ENCODE data around the gene LRG1.

DNA sequence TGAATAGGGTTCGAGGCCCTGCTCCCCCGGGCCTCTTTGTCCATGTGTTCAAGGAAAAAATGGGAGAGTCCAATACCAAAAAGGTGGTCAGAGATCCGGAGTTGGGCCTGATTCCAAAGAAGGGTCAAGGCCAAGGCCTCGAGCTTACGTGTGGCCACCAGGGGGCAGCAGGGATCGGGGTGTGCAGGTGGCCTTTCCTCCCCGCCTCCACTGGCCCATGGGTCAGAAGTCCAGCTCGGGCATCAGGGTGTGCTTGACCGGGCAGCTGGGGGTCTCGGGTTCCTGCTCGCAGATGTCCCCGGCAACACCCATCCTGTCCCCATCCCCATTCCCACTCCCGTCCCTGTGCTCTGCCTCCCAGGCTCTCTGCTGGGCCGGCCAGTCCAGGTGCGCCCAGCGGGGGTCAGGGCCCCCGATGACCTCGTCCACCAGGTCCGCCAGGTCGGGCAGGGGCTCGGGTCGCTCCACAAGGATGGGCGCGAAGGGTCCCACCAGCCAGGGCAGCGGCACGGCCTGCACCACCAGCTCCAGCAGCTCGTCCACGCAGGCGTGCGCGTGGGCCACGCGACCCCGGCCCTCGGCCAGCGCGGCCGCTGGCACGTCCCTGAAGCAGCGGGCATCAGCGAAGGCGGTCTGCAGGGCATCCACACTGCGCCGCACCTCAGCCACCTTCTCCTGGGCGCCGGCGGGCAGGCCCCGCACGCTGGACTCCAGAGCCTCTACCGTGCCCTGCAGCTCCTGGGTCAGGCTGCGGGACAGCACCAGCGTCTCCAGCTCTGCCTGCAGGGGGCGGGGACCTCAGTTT lies 16.3 kb downstream of the LRG1 start:
- TF ChIP-seq, protein P1, sequence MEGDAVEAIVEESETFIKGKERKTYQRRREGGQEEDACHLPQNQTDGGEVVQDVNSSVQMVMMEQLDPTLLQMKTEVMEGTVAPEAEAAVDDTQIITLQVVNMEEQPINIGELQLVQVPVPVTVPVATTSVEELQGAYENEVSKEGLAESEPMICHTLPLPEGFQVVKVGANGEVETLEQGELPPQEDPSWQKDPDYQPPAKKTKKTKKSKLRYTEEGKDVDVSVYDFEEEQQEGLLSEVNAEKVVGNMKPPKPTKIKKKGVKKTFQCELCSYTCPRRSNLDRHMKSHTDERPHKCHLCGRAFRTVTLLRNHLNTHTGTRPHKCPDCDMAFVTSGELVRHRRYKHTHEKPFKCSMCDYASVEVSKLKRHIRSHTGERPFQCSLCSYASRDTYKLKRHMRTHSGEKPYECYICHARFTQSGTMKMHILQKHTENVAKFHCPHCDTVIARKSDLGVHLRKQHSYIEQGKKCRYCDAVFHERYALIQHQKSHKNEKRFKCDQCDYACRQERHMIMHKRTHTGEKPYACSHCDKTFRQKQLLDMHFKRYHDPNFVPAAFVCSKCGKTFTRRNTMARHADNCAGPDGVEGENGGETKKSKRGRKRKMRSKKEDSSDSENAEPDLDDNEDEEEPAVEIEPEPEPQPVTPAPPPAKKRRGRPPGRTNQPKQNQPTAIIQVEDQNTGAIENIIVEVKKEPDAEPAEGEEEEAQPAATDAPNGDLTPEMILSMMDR (IDR thresholded peaks at IDR 0.05), result peak; percentile 86
- TF ChIP-seq SIN3A (IDR thresholded peaks at IDR 0.05; ENCODE audit: borderline replicate concordance, insufficient read depth, low read depth, low read length), result no peak
